Activated T-cell treated with anti-CD3 and anti-CD28 coated beads for 1 hour (primary cell): Measurements from ENCODE around the gene CIDEB.

Experiments
- DNase-seq: peaks from one replicate; pipeline ENCODE4 v3.0.0-alpha.2; 2020; ENCODE audit warnings: low read depth

Gene CIDEB

GRCh38 chr14:24312736-24313507 lies 5.1 kb upstream of the CIDEB start:
- no peak for DNase-seq

- no peak for DNase-seq
These were observed 4.2 kb upstream of the CIDEB start for GRCh38 chr14:24311837-24312615.

- DNase-seq: peak; percentile 41
These were observed 3.1 kb upstream of the CIDEB start, which contains the start of gene LTB4R for GRCh38 chr14:24310646-24311604. Gene LTB4R (plus strand): TSS chr14:24311502. CDS start chr14:24315652, 4,150 bp downstream.

DNA sequence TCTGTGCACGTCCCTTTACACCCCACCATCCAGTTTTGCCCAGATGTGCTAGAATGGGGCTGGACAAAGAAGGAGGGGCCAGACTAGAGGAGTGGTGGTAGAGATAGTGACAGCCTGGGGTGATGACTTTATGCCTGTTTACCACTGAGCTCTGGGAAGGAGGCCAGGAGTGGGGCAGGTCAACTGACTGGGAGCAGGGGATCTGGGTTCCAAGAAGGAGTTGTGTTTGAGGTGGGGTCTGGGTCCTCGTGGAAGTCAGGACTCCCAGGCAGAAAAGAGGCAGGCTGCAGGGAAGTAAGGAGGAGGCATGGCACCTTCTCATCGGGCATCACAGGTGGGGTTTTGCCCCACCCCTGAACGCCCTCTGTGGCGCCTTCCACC lies 2.5 kb upstream of the CIDEB start:
- DNase-seq: no peak

DNA sequence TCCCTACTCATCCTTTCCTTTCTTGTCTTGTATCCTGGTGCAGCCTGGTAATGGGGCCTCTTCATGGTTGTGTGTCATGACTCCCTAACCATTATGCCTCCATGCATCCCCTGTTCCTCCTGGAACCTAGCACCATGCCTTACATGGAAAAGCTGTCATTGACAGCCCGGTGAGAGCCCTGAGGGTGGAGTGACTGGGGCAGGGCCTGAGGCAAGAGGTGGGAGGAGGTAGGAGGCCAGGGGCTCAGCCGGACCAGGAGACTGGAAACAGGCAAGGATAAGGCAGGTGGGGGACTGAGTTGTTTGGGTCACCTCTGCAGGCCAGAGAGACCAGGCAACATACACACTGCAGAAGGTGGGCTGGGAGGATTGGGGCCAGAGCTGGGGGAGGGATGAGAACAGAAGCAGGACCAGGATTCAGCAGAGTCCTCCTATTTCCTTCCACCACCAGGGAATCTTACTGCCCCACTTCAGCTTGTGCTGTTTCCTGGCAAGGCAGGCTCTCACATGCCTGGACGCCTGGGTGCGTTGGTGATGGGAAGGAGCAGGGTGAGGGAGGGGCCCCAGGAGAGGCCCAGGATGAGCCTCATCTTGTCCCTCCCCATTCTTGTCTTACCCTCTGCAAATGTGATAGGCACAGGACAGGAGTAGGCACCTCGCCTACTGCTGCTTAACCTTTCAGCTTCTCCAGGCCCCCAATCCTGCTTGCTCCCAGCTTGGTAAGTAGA lies 1.9 kb upstream of the CIDEB start, which contains the start of gene LTB4R2:
LTB4R2 (plus strand) TSS at position 603 of the 727 bp plus-strand sequence. CDS start 525 bp downstream, outside the sequence.
- DNase-seq: no peak

DNA sequence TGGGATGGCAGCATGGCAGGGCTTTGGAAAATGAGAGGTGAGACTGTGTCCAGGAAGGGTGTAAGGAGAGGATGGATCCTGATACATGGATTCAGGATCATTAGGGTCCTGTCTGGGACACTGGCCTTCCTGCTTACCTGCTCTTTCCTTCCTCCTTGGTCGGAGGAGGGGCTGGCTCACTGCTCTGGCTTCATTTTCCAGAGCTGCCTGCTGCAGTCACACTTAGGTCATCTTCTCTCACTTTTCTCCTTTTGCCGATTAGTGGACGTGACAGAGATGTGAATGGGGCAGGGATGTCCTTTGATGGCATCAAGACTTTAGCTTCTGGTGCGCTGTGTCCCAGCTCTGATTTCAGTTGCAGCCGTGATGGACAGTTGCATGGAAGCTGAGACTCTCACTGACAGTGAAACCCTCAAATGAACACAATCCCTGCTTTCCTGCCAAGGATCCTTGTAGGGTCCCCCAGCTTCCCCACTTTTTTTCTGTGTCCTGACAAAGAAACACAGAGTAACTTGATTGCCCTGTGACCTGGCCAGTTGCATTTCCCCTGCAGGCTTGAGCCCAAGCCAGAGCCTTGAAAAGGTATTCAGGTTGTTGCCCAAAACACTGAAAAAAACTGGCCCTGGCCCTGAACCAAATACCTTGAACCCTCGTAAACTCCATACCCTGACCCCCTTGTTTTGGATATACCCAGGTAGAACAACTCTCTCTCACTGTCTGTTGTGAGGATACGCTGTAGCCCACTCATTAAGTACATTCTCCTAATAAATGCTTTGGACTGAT lies 756 bp upstream of the CIDEB start:
- DNase-seq: no peak

- no peak for DNase-seq
These were observed 612 bp downstream of the CIDEB start for GRCh38 chr14:24307156-24307574.

- DNase-seq: no peak
These were observed 3.8 kb downstream of the CIDEB start for GRCh38 chr14:24304019-24304387.

DNA sequence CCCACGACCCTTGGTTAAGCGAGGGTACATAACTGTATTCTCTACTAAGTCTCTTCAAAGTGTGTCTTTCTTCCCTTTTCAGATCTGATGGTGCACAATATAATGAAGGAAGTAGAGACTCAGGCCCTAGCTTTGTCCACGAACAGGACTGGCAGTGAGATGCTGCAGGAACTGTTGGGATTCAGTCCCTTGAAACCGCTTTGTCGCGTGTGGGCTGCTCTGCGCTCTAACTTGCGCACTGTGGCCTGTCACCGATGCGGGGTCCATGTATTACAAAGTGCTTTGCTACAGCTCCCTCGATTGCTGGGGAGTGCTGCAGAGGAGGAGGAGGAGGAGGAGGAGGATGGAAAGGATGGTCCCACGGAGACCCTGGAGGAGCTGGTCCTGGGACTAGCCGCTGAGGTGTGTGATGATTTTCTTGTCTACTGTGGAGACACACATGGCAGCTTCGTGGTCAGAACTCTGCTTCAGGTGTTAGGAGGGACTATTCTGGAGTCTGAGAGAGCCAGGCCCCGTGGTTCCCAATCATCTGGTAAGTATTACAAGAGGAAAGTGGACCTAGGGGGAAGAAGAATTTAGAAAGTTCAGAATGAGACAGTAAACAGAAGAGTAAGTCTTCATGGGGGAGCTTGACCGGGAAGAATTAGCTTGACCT lies 7.3 kb downstream of the CIDEB start:
- no peak for DNase-seq

DNA sequence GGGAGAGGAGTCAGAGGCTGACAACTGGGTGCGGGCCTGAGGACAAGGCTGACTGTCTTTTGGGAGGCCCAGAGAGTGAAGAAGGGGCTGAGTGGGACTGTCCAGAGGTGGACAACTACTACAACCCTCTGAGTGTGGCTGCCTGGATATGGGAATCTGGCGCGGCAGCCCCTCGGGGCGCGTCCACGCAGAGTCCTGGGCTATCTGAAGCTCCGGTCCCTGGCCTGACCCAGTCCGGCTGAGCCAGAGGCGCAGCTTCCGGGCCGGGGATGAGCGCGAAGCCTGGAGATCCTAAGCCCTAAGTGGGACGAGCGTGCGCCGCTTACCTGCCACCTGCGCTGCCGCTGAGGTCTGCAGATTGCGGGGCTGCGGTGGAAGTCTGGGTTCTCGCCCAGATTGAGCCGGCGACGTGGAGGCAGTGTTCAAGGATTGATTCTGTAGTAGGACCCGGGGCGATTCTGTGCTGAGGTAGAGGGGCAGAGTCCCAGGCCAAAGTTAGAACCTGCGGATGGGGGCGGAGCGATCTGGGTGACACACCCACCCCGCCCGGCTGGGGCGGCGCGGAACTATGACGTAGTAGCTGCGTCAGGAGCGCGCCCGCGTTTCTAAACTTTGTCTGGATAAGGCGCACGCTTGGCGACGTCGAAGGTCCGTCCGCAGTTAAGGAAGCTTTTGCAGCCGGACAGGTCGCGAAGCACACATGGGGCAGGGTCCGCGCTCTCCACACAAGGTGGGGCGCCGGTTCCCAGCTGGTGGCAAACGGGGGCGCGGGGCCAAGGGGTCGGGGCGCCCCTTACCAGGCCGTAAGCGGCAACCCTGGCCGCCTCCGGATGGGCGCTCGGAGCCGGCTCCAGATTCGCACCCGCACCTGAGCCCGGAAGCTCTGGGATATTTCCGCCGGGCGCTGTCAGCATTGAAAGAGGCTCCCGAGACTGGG lies 8.3 kb downstream of the CIDEB start, which contains the start of the genes DHRS1 and NOP9:
DHRS1 (minus strand) TSS at position 526 of the 937 bp plus-strand sequence. CDS start 674 bp downstream, outside the sequence.
NOP9 (plus strand) TSS at position 596 of the 937 bp plus-strand sequence; CDS start at position 701, 105 bp downstream.
- DNase-seq: peak; percentile 93

DNA sequence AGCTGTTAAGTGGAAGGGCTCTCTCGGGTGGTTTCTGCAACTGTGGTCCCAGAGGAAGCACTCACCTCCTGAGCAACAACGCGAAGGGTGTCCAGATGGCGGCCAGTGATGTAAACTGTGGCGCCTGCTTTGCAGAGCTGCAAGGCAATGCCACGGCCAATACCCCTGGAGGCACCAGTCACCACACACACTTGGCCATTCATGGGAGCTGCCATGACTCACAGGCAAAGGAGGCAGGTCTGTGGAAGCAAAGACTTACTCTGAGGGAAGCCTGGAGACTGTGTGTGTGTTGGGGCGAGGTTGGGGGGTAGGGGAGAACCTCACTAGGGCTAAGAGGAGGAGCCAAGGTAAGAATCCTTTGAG lies 8.9 kb downstream of the CIDEB start:
- no peak for DNase-seq

DNA sequence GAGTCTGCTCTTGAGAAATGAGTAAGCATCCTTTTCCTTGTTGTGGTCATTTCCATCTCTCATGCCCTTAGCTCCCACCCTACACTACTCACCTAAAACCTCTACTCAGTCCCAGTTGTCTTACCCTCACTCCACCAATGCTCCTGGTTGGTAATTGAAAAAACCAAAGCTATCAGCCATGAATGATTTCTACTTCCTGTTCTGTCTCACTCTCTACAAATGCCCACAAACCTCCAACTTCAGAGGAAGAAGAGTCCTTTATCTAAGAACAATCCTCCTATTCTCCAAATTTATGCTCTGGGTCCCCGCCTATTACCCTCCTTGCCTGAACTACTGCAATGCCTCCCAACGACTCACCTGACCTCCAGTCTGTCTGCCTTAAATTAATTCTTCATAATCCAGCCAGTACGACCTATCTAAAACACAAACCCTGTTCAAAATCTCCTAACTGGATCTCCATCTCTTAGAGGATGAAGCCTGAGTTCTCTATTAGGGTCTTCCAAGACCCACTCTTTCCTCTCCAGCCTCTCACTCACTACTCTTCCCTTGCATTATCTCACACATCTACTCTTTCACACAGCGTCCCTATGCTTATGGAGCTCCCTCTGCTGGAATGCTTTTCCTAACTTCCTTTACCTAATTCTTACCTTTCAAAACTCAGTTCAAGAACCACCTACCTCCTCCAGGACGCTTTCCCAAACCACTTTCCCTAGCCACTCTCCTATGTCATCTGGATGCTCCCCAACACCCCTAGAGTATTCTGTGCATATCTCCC lies 10.4 kb downstream of the CIDEB start:
- DNase-seq: no peak

GRCh38 chr14:24296341-24297157 lies 11.2 kb downstream of the CIDEB start:
- peak; percentile 52 for DNase-seq

DNA sequence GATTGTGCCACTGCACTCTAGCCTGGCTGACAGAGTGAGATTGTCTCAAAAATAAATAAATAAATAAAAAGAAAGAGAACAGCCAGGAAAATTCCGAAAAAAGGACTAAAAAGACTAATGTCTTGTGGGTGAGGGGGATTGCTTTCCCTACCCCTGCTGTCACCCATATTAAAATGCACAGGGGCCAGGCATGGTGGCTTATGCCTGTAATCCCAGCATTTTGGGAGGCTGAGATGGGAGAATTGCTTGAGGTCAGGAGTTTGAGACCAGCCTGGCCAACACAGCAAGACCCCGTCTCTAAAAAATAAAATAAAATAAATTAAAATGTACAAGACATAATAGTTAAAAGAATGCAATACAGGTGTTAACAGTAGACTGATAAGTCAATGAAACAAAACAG lies 14.3 kb downstream of the CIDEB start:
- no peak for DNase-seq

DNA sequence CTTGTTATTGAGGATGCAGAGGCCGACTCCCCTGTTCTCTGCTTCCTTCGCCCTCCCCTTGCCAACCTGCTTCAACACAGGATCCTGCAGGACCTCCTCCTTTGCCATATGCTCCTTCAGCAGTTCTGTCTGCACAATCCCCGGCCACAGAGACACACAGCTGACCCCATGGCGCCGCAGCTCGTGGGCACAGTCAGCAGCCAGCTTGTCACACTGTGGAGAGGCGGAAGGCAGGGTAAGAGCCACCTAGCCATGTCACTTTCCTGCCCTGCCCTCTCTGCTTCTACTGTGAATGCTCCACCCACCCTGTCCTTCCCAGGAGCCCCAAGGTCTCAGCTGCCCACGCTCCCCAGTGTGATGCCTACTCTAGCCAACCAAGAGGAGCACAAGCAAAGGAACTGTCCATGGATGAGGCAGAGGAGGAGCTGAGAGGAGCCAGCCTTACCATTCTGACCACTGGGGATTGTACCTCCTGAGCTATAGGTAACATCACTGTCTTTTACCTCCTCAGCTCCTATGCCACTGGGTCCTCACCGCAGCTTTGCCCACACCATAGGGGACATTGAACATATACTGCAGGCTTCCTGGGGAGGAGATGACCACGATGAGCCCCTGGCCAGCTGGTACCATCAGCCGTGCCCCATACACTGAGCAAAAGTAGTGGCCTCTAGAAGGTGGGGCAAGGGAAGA lies 15.5 kb downstream of the CIDEB start:
- no peak for DNase-seq

DNA sequence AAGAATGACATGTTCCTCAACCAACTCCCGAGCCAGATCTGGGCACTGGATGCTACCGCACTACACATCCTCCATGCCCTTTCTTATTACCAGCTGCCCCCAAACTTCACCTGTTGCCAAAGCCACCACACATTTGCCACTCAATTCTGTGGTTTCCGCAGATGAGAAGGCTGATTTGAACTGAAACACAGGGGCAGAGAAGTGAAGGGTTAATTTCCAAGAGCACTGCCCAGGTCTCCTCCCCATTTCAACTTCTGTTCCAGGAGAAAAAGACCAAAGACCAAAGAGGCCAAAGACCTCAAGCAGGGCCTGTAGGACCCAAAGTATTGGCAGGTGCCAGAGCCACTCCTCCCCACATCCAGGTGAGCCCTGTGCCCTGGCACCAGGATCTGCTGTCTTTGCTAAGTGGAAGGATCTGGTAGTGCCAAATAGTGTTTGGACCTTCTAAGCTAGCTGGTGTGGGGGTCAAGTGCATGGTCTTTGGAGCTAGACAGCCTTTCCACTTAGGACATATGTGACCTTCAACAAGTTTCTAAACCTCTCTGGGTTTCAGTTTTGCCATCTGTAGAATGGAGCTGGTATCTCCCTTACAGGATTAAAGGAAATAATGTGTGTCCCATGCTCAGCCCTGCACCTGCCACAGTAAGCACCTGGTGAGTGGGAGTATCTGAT lies 16.2 kb downstream of the CIDEB start:
- DNase-seq: no peak
